GM20000 (cell line): ENCODE measurements around the gene TFAP2B.

Experiments used
- DNase-seq: peaks from one replicate; pipeline ENCODE4 v3.0.0; 2012; ENCODE audit warnings: low spot score
- CTCF ChIP-seq: IDR thresholded peaks from 2 replicates; pipeline ENCODE4 v1.5.1; 2012; ENCODE audit warnings: mild to moderate bottlenecking, control low read depth; ENCODE audit errors: extremely low read depth, missing control alignments

The TFAP2B gene

GRCh38 chr6:50868466-50868865 is 49.8 kb downstream of the TFAP2B start:
- DNase-seq: no peak
- no peak for TF ChIP-seq CTCF

- no peak for TF ChIP-seq CTCF
- DNase-seq: no peak
Measured at GRCh38 chr6:50873167-50873566, 54.5 kb downstream of the TFAP2B start.

- DNase-seq: no peak
- no peak for TF ChIP-seq CTCF
Measured at GRCh38 chr6:50884364-50884763, 65.7 kb downstream of the TFAP2B start.

GRCh38 chr6:50887112-50887511 is 68.4 kb downstream of the TFAP2B start:
- no peak for TF ChIP-seq CTCF
- no peak for DNase-seq

GRCh38 chr6:50889497-50889896 is 70.8 kb downstream of the TFAP2B start:
- no peak for TF ChIP-seq CTCF
- DNase-seq: no peak

GRCh38 chr6:50889935-50890334 is 71.3 kb downstream of the TFAP2B start:
- no peak for DNase-seq
- TF ChIP-seq CTCF: no peak

- no peak for DNase-seq
- TF ChIP-seq CTCF: no peak
Measured at GRCh38 chr6:50890579-50890978, 71.9 kb downstream of the TFAP2B start.
